COLO668 (cell line): ENCODE measurements around the gene MAG.

Source experiments
- DNase-seq: peaks from one replicate; lab custom pipeline; 2025; ENCODE audit not compliant: unreplicated experiment; lab: John Stamatoyannopoulos, UW

The MAG gene

GRCh38 chr19:35296644-35297514 lies 4.9 kb downstream of the MAG start:
- no peak for DNase-seq

DNA sequence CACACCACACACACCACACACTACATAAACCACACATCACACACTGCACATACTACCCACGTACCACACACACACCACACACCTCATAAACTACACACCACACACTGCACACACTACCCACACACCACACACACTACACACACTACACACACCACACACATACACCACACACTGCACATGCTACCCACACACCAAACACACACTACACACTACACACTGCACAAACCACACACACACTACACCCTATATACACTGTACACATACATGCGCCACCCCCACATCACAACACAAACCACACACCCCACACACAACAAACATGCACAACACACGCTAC lies 5.5 kb downstream of the MAG start:
- DNase-seq, result no peak

- DNase-seq, result no peak
These were observed 6.0 kb downstream of the MAG start for GRCh38 chr19:35297922-35298321.

GRCh38 chr19:35298561-35298972 lies 6.6 kb downstream of the MAG start:
- DNase-seq, result no peak

- DNase-seq, result no peak
These were observed 7.8 kb downstream of the MAG start for GRCh38 chr19:35299523-35300338.

DNA sequence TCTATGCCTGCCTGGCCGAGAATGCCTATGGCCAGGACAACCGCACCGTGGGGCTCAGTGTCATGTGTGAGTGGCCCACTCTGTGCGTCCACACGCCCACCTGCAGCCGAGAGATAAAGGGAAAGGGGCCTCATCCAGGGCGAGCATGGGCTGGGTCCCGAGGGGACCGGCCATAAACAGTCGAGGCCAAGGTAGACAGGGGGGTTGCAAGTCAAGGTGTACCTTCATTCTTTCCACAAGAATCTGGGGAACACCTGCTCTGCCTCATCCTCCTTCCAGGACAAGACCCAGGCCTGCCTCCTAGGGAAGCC lies 8.3 kb downstream of the MAG start:
- DNase-seq, result no peak

DNA sequence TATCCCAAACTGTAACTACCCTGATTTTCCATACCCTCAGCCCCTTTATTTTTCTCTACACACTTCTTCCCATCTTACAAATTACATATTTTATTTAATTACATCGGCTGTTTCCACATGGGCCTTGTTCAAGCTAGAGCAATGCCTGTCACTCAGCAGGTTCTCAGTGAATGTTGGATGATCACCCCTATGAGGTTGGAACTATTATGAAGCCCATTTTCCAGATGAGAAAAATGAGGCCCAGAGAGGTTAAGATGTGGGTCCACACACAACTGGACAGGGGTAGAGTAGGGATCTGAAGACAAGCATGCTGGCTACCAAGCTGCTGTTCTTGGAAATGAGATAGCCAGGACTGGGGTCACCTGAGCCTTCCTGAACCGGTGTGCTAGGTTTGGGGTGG lies 10.0 kb downstream of the MAG start:
- no peak for DNase-seq

DNA sequence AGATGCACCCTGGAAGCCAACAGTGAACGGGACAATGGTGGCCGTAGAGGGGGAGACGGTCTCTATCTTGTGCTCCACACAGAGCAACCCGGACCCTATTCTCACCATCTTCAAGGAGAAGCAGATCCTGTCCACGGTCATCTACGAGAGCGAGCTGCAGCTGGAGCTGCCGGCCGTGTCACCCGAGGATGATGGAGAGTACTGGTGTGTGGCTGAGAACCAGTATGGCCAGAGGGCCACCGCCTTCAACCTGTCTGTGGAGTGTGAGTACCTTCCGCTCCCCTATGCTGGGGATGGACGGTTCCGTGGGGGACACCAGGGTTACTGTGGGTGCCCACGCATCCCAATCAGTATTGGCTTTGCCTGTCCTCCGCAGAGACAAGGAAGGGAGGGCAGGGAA lies 10.5 kb downstream of the MAG start:
- no peak for DNase-seq

- DNase-seq, result no peak
These were observed 11.5 kb downstream of the MAG start for GRCh38 chr19:35303357-35303915.

- DNase-seq, result no peak
These were observed 12.1 kb downstream of the MAG start for GRCh38 chr19:35304036-35304435.

GRCh38 chr19:35305181-35305580 lies 13.2 kb downstream of the MAG start:
- no peak for DNase-seq

DNA sequence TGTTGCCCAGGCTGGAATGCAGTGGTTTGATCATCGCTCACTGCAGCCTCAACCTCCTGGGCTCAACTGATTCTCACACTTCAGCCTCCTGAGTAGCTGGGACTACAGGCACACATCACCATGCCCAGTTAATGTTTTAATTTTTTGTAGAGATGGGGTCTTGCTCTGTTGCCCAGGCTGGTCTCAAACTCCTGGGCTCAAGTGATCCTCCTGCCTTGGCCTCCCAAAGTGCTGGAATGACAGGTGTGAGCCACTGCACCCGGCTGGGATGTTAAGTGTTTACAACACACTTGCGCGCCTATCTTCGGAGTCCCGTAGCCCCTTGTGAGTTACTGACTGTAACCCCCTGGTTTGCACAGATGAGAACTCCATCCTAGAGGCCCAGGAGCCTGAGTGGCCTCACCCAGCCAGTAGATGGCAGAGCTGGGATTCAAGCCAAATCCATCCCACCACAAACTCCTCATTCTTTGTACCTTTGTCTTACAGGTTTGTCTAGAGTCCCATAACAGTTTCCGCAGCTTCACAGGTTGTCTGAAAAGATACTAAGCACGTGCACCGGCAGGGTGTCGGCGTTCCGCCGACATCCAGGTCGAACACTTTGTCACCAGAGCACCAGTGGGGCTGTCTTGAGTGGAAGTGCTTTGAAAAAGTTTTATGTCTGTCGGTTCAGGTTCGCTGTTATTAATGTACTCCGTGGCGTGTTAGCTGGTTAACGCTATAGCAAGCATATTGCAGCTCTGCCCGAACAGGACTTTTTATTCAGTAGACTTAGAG lies 14.7 kb downstream of the MAG start:
- DNase-seq, result peak; percentile 9

DNA sequence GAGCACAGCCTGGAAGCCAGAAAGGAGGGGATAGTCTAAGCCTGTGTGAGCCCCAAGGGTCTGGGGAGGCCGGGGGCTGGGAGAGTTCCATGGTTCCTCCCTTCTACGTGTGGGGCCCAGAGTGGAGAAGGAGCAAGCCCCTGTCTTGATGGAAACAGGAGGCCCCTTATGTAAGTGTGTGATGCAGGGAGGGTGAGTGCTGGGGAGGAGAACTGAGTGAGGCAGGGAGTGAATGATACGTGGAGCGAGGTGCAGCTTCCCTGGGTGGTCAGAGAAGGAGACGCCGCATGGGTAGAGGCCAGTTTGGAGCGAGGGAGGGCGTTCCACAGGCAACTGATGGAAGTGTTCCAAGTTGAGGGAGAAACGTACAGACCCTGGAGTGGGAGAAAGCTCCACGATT lies 16.0 kb downstream of the MAG start:
- no peak for DNase-seq

DNA sequence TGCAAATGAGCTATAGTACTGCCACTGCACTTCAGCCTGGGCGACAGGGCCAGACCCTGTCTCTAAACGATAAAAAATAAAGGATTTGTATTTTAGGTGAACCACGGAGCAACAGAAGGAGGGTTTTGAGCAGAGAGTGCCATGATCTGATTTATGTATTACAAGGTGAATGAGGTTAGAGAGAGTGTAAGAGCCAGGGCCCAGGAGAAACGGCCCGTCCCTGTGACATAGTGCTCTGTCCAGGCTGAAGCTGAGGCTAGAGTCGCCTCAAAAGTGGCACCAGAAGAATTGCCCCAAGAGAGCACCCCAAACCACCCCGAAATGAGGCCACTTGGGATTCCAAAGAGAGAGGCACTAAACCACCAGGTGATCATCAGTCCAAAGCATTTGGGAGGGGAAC lies 16.9 kb downstream of the MAG start:
- DNase-seq, result no peak

DNA sequence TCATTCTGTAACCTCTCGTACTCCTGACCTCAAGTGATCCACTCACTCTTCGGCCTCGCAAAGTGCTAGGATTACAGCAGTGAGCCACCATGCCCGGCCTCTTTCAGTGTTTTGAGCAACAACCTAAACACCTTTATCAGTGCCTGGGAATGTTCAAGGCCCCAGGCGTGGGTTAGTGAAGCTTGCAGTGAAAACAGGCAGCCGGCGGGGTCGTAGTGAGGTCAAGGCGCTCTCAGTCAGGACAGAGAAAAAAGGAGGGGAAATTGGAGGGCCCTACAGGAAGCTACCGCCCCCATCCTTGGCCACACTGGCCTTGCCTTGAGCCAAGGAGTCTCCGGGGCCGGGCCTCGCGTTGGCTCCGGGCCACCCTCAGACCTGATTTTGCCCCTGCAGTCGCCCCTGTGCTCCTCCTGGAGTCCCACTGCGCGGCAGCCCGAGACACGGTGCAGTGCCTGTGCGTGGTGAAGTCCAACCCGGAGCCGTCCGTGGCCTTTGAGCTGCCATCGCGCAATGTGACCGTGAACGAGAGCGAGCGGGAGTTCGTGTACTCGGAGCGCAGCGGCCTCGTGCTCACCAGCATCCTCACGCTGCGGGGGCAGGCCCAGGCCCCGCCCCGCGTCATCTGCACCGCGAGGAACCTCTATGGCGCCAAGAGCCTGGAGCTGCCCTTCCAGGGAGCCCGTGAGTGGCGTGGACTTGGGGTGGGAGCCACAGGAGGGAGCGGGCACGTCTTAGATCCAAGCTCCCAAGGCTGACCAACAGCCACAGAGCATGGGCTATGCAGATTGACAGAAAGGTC lies 17.7 kb downstream of the MAG start:
- no peak for DNase-seq

DNA sequence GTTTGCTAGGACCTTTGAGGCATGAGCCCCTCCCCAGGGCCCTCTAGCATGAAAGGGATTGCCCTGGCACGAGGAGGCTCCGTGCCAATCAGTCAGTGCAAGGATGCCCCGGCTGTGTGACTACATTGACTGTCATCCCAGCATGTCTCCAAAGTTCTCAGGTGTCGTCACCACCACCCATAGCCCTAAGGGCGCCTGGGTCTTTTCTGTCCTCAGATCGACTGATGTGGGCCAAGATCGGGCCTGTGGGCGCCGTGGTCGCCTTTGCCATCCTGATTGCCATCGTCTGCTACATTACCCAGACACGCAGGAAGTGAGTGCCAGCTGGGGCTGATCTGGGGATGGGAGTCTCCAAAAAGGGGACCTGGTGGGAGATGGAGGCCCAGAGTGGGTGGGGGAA lies 18.4 kb downstream of the MAG start:
- DNase-seq, result no peak

- DNase-seq, result no peak
These were observed 19.0 kb downstream of the MAG start for GRCh38 chr19:35310811-35311465.

- DNase-seq, result no peak
These were observed 20.1 kb downstream of the MAG start for GRCh38 chr19:35311901-35312665.

DNA sequence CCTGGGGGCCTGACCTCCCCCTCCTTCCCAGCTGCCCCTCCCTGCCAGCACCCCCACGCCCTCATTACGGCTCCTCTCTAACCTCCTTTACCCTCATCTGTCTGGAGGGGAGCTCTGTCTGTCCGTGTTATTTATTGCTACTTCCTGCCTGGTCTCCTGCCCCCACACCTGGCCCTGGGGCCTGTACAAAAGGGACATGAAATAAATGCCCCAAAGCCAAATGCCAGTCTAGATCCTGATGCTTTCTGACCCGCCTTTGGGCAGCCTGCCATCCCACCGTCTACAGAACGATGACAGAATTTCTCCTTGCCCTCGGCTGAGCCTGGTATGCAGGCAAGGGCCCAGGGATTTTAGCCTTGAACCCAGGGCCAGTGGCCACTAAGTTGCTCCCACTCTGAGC lies 21.6 kb downstream of the MAG start:
- DNase-seq, result no peak
